NK-92 (cell line): Measurements from ENCODE around the gene ELL.
"Not testable (repeated sequence)": the region's sequence is repeated elsewhere in the genome, so short reads cannot be mapped to it uniquely, and the experiment has no call there.

Experiments used
- DNase-seq: peaks from one replicate; lab custom pipeline; 2025; ENCODE audit not compliant: unreplicated experiment; lab: John Stamatoyannopoulos, UW

The ELL gene

GRCh38 chr19:18521692-18522123, at the start of gene ELL:
Gene ELL, minus strand, starts transcription at chr19:18522070. Its CDS starts 15 bp downstream, at chr19:18522055.
- no peak for DNase-seq

- no peak for DNase-seq
Observed at GRCh38 chr19:18568367-18568766, 46.5 kb upstream of the ELL start.

- no peak for DNase-seq
Observed at GRCh38 chr19:18566953-18567352, 45.1 kb upstream of the ELL start.

GRCh38 chr19:18562086-18562485, 40.2 kb upstream of the ELL start:
- DNase-seq = no peak

- DNase-seq = no peak
Observed at GRCh38 chr19:18559685-18560084, 37.8 kb upstream of the ELL start.

- DNase-seq = no peak
Observed at GRCh38 chr19:18558604-18559003, 36.7 kb upstream of the ELL start.

- no peak for DNase-seq
Observed at GRCh38 chr19:18558202-18558555, 36.3 kb upstream of the ELL start.

- peak; percentile 94 for DNase-seq
Observed at GRCh38 chr19:18557411-18558201, 35.7 kb upstream of the ELL start, which contains the start of gene KXD1. Gene KXD1, plus strand, starts transcription at chr19:18557870. Its CDS starts 4,187 bp downstream, at chr19:18562057.

GRCh38 chr19:18551631-18552030, 29.8 kb upstream of the ELL start:
- no peak for DNase-seq

- no peak for DNase-seq
Observed at GRCh38 chr19:18543814-18544475, 22.1 kb upstream of the ELL start.

- no peak for DNase-seq
Observed at GRCh38 chr19:18542941-18543813, 21.3 kb upstream of the ELL start, which contains the start of gene FKBP8. Gene FKBP8, minus strand, starts transcription at chr19:18543573. Its CDS starts 1,603 bp downstream, at chr19:18541970.

- DNase-seq = no peak
Observed at GRCh38 chr19:18541992-18542940, 20.4 kb upstream of the ELL start.

- no peak for DNase-seq
Observed at GRCh38 chr19:18541258-18541991, 19.6 kb upstream of the ELL start.

GRCh38 chr19:18540200-18540599, 18.3 kb upstream of the ELL start:
- not testable (repeated sequence) for DNase-seq

GRCh38 chr19:18539372-18539771, 17.5 kb upstream of the ELL start:
- DNase-seq = no peak

- DNase-seq = no peak
Observed at GRCh38 chr19:18538115-18538514, 16.2 kb upstream of the ELL start.

- DNase-seq = no peak
Observed at GRCh38 chr19:18537431-18537830, 15.6 kb upstream of the ELL start.

- DNase-seq = no peak
Observed at GRCh38 chr19:18536475-18536874, 14.6 kb upstream of the ELL start.

- DNase-seq = no peak
Observed at GRCh38 chr19:18533058-18533457, 11.2 kb upstream of the ELL start.
